Stimulated activated CD4-positive, alpha-beta T cell treated with anti-CD3 and anti-CD28 coated beads, Interleukin-15, amount 100 ng/mL, for 48 hours (primary cell): Measurements from ENCODE around the gene DOCK9.

Source experiments
- DNase-seq, 2 donors: peaks; one replicate each; pipeline ENCODE4 v3.0.0-alpha.2; 2020; ENCODE audit warnings: low read depth in 2 of 2

DOCK9 gene

DNA sequence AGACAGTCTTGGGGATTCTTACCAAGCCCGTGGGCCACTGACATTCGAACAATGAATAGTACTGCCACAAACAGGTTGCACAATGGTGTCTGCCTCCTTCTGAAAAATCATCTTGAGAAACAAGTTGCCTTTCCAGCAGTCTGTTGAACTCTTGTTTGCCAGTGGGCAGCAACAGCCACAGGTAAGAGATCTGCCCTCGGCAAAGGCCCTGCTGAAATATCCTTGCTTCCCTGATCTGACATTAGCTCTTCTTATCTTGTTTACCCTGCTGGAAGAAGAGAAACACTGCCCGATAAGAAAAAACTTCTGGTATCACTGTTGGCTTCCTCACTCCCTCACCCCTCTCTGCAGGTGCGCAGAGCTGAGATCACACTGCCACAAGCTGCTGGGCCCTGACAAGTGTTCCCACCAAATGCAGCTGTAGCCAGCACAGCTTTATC, 2.0 kb downstream of the DOCK9 start:
- DNase-seq, result no peak

DNA sequence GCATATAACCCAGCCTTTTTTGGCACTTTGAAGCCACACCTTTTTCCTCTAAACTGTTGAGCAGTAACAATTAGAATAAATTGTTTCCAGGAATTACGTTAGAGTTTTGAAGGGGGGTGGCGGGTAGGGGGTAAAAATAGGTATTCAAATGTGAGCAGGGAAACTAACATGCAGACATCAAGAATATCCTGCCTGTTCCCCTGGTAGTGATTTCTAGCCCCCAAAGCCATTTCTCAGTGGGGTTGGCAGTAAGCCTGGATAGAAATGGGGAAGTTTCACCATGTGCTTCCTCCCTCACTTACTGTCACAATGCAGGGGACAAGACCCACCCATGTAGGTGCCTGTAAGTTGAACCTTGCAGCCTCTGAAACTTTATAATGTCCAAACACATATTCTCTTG, 3.8 kb downstream of the DOCK9 start:
- no peak for DNase-seq

DNA sequence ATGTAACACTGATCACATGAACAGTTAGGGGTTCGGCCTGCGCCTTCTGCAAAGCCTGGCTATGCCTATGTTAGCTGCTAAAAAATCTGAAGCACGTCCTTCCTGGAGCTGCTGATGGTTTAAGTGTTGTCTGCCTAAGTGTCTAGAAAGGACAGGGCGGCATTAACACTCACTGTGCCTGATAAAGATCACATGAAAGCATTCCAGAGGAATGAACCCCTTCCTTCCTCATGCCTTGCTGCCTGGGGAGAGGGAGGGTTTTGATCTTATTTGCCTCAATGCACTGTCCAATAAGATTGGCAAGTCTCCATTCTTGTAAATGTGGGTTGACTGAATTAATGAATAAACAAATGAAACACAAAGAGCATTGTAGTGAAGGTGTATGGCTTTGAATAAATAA, 5.2 kb downstream of the DOCK9 start:
- no peak for DNase-seq

DNA sequence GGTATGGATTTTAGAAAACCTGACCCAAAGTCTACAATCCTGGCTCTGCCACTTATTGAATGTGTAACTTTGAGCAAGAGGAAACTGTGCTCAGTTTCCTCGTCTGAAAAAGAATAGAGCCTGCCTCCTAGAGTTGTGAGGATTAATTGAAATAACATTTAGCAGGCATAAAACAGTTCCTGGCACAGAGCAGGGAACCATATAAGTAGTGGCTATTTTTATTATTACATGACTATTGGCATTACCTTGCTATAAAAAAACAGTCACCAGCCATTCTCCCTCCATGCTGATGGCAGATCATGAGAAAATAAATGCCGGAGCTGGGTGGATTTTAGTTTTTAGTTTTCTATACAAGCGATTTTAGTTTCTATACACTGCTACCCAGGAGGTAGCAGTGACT, 5.8 kb downstream of the DOCK9 start:
- DNase-seq, result no peak

DNA sequence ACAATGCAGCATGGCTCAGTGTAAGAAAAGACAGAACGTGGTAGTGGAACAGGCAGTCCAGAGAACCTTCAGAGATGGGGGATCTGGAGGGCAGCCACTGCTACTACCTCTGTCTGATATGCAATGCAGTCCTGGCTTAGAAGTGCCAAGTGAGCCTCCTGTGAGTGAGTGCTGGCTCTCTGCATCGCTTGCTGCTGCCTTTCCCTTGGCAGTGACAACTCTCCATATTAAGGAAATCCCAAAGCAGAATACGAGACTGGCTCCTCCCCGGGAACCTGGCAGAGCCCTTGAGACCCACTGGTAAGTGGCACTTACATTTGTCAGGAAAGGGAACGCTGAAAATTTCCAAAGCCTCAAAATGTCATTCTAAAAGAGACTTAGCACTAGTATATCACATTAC, 7.5 kb downstream of the DOCK9 start:
- DNase-seq, result no peak

DNA sequence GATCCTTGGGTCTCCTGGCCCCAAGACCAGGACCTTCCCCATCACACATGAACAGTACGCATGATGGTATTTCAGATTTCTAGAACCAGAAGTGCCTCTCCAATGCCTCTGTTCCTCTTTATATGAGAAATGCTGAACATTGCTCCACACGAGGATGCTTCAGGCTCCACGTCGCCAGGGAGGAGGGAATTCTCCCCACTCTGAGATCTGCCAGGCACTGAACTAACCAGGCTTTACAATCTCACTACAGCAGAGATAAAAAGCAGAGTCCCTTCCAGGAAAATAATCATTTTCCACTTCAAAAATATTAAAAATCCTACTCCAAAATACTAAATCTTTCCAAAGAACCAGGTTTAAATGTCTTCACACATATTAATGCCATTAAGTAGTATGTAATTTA, 10.4 kb downstream of the DOCK9 start:
- no peak for DNase-seq

DNA sequence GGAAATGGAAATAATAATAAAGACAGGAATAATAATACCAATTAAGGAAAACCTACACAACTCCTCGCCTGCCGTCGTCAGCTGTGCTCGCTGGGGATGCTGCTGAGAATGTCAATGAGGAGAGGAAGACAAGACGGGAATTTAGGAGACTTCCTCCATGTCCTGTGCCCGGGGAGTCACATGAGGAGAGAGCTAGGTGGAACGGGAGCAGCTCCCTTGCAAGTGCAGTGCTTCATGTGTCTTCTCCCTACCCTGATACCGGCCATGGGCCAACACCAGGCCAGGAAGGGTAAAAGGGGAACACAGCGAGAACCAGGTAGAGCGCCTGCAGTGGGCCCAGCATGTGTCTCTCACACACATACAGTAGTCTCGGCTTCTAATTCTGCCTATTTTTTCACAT, 11.8 kb downstream of the DOCK9 start:
- DNase-seq, result no peak

DNA sequence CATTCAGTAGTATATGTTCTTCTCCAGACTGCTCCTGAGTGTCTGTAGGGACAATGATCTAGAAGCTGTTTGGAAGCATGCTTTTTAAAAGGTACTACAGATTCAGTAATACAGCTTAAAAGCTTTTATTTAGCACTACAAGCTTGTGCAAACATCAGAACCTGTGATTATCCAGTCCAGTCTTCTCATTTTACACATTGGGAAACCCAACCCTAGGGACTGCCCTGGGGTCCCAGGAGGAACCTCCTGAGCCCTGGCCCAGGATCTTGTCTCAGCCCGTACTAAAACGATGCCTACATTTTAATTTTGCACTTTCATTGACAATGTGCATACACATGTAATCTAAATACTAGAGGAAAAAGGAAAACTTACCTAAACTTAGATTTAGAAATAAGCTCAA, 12.5 kb downstream of the DOCK9 start:
- DNase-seq, result no peak

DNA sequence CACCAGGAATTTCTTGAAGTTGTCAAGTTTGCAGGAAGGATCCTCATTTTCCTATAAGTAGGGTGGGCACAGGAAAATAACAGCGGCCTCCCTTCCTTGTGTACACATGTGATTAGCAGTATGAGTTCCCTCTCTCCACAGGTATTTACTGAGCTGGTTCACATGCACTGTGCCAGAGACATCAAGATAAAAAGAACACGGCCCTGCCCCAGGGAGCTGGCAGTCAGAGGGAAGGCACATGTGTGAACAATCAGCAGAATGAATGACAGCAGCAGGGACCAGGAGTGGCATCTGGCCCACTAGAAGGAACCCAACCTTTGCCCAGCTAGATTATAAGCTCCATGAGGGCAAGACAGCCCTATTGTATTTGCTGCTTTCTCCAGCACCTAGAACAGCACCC, 13.9 kb downstream of the DOCK9 start:
- DNase-seq, result no peak

DNA sequence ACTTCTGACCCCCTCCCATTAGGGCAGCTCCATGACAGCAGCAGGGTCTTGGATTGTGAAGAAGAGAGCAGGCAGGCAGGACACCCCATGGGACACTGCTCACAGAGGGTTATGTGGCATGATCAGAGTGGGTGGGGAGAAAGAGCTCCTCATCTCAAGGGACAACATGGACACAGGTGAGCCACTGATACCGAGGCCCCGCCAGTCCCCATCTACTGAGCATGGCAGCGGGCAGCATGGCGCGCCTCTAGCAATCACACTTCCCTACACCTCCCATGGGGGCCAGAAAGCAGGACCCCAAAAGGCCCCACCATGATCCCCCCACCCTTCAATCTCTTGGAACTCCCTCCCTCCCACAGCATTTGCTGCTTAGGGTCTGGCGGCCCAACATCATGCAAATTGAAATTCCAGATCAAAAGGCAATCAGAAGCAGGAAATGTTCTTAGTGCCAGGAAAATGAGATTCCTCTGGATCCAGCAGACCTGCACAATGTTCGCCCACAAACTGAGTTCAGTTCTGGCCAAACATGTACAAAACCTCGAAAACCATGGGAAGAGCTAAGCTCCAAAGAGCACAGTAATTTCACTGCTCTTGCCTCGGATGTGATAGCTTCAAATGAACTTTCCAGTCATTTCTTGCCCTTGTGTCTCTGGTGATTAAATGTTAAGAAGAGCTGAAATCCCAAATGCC, 14.8 kb downstream of the DOCK9 start:
- DNase-seq, result no peak

DNA sequence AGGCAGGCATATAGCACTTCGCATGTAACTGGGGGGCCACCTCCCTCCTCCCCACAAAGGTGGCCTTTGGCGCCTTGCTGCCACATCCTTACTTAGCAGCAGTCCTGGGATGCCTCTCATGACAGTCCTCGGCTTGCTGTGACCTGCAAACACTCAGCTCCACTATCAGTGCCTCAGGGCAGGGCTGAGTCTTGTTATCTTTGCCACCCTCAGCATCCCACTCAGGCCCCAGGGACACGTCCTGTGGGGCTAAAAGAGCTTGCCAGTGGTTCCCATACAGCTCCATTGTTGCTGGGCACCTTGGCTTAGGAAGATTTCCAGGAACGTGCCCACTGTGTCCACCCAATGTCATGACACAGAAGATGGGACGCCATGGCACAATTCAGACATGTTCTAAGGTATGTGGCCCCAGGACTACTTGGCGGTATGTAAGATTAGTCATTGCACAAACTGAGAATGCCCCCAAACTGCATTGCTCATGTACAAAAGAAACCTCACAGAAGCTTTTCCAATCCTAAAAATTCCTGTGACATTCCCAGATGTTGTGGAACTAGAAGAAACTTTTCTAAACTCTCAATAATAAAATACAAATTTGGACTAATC, 16.3 kb downstream of the DOCK9 start:
- DNase-seq, result no peak

DNA sequence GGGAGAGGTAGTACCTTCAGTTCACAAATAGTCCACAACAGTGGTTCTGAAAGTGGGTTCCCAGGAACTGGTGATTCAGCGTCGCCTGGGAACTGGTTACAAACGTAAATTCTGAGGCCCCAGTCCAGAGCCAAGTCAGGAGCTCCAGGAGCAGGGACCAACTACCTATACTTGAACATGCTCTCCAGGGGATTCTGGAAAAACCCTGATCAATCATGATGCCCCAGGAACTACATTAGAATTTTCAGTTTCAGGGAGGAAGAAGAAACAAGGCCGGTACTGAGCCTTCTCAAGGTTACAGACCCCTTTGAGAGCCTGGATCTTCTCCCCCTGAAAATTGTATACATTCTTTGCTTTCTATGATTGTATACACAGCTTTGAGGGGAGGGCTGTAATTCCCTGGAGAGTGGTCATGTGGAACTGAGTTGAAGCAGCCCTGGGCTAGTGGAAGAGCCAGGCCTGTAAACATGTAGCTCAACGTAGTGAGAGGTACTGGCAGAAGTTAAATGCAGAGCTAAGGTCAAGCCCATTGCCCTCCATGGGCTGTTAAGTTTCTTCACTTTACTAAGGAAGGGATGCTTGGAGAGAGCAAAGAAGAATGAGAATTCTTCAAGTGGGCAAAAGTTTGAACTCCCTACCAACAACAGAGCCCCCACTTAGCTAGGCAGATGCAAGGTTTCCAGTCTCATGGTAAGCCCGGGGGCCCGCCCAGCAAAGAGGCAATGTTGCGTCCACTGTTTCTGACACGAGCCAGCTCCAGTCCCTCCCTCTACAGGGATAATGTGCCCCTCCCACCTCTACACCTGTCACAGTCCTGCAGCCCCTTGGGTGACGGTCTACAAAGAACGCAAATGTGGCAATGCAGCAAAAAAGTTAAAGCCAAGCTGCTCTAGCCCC, 17.0 kb downstream of the DOCK9 start:
- DNase-seq, result no peak

DNA sequence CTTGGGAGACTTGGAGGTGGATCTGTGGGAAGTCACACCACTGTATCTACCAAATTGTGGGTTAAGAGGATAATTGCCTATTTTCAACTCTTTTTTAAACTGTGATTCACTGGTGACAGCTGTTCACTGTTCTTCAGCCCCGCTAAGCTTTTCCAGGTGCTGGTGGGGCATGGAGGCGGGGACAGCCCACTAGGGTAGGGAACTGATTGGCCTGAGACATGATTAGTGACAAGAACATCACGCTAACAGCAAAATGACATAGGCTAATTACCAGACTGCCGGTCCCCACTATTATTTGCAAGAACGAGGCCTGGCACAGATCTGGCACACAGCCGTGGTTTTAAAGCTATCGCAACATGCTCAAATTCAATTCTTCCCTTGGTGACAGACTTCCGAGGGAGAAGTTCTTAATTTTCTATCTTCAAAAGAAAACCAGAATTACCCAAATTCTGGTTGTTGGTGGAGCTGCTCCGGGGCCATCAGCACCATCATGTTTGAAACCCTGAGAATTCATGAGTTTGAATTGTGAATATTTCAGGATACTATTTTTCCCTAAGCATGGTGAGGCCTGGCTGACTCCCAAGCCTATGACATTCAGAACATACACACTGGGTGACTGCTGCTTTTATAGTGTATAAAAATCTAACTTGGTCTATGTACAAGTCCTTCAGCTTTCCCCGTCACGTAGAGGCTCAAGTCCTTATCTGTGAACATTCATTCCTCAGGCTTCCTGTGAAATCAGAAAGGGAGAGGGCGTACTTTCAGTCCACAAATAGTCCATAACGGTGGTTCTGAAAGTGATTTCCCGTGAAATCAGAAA, 17.9 kb downstream of the DOCK9 start:
- DNase-seq, result no peak

DNA sequence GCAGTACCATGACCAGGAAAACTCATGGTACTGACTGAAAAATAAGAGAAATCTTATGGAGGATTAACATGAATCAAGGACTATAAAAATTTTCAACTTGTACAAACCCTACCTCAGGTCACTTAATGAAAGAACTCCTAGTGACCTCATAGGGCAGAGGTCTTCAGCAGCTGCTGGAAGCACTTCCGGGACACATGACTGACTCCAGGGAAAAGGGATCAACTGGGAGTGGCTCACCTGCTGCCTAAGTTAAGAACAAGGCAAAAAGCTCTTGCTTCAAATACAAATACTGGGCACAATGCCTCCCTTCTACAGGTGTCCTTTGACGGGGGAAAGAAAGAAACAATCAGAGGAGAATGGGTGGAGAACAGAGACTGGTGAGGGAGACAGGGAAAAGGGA, 18.6 kb downstream of the DOCK9 start:
- no peak for DNase-seq

DNA sequence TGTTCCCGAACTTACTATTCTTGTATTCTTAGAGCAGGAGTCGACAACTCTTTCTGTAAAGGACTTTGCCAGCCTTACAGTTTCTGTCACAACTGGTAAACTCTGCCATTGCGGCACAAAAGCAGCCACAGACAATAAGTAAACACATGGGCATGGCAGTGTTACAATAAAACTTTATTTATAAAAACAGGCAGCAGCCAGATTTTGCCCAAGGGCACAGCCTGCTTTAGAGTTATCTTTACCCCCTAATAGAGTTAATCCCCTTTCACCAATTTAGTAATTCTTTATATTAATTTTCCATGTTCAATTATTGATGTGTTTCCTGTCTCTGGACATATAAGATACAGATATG, 19.4 kb downstream of the DOCK9 start:
- DNase-seq, result no peak

DNA sequence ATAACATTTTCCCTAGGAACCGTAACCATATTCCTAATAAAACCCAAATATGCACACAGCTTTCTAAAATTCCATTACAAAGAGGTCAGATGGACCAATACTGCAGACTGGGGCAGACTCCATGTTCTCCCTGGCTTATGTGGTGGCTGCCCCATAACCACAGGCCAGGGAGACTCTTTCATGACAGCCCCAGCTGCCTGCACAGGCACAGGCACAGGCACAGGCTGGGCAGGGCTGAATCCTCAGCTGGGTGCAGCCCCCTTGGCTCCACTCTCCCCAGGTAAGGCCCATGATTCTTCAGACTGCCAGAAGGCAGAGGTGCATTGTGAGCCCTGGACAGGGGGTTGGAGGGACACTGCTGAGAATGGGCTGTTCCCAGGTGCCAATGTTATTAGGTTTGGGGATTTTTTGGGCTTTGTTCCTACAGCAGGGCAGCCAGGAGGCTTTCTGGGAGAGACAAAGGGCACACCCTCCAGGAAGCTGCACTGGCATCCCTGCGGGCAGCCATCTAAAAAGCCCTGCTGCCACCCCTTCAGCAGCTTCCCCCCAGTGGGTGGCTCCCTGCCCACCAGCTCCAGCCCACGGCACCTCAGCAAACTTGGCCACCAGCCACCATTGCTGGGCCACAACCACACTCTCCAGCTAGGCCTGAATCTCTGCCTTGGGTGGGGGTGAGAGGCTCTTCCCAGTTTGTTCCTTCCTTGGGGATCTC, 20.0 kb downstream of the DOCK9 start:
- DNase-seq, result no peak

DNA sequence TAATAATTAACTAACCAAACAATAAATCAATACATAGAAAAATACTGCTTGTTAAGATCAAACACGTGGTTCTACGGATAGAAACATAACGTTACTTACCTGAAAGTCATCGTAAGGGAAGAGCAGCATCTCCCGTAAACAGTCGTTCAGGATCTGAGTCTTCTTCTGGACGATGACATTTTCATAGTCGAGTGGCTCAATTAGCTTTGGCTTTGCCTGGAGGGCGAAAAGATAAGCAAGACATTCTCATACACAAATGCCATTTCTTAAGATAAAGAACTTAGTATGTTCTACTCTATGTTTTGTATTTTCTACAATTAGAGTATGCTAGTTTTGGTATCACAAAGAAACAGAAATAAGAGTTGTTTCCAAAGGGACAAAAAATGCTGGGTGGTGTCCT, 22.5 kb downstream of the DOCK9 start:
- DNase-seq, result no peak

DNA sequence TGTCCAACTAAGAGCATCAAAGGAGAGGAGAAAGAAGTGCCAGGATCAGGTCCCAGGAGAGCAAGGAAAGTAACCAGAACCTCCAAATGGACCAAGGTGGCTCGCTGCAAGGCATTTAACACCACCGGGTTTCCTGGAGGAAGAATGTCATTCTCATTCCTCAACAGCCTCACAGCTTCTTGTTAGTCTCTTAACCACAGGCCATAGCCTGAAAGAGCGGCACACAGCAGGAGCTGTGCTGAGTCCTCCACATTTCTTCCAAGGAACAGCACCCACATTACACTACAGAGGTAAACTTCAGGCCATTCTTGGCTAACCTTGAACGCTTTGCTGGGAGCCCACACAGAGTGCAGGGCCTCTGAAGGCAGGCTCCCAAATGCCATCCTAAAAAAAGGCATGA, 23.6 kb downstream of the DOCK9 start:
- DNase-seq, result no peak

DNA sequence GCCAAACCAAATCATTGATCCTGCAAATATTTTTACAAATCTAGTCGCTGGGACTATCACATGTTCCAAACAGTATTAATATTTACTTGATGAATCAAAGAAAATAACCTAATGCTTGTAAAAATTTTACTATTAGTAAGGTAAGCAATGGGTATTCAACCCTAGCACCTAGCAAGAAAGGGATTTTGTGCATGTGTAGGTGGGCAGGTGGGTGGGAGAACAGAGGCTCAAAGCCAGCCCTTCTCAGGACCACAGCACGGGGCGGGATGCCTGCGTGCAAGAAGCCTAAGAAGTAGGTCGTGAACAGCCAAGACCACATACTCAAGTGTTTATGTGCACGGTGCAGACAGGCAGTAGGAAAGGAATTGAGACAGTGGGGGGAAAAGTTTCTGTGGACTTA, 26.6 kb downstream of the DOCK9 start:
- no peak for DNase-seq

DNA sequence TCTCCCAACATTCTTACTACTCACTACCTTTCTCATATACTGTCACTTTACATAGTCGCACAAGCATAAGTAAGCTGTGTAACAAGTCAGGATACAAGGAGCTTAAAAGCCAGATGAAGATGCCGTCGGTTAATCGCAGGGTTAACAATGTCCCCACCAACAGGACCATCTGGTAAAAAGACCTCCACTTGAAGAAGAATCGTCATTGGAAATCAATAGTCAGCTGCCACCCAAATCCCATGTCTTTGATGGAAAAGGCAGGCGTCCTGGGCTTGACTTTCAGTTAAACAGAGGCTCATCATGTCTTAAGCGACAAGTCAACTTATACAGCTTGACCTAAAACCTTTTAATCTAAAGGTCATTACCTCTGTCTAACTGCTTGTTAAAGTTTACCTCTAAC, 27.2 kb downstream of the DOCK9 start:
- no peak for DNase-seq

DNA sequence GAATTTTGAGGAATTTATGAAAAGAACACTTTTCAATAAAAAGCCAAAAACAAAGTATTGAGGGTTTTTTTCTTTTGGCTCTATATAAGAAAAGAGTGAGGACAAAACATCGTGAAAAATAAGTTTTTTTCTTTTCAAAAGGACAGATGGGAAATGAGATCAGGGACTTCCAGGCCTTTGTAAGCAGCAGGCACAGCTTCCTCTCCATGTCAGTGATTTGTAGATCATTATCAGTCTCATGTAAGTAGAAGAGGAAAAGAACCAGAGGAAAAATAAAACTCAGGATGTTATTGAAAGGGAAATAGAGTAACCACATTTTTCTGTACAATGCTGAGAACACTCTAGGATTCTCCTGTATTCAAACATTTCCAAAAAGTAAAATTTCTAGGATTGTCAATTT, 29.9 kb downstream of the DOCK9 start:
- DNase-seq, result no peak
